ENCODE results near the gene AIF1.

The AIF1 gene

GRCh38 chr6:31620586-31621319 is 5.7 kb downstream of the AIF1 start, which contains the start of gene PRRC2A:
Gene PRRC2A (plus strand): TSS chr6:31620715. CDS start chr6:31622790, 2,075 bp downstream.
- no peak for DNase-seq (ENCODE audit: low read depth)

- no peak for DNase-seq (ENCODE audit: low read depth)
Measured at GRCh38 chr6:31621320-31621939, 6.4 kb downstream of the AIF1 start.

GRCh38 chr6:31621991-31622390 is 7.0 kb downstream of the AIF1 start:
- DNase-seq (ENCODE audit: low read depth) = no peak

GRCh38 chr6:31622684-31623091 is 7.7 kb downstream of the AIF1 start:
- DNase-seq (ENCODE audit: low read depth) = no peak

GRCh38 chr6:31624070-31624469 is 9.0 kb downstream of the AIF1 start:
- no peak for DNase-seq (ENCODE audit: low read depth)

- DNase-seq (ENCODE audit: low read depth) = no peak
Measured at GRCh38 chr6:31626952-31627351, 11.9 kb downstream of the AIF1 start.

GRCh38 chr6:31627690-31628287 is 12.8 kb downstream of the AIF1 start:
- no peak for DNase-seq (ENCODE audit: low read depth)

- no peak for DNase-seq (ENCODE audit: low read depth)
Measured at GRCh38 chr6:31629014-31629413, 14.0 kb downstream of the AIF1 start.

GRCh38 chr6:31630177-31630934 is 15.3 kb downstream of the AIF1 start:
- no peak for DNase-seq (ENCODE audit: low read depth)

GRCh38 chr6:31631209-31631608 is 16.2 kb downstream of the AIF1 start:
- no peak for DNase-seq (ENCODE audit: low read depth)

- no peak for DNase-seq (ENCODE audit: low read depth)
Measured at GRCh38 chr6:31631681-31632278, 16.7 kb downstream of the AIF1 start.

GRCh38 chr6:31632279-31632946 is 17.4 kb downstream of the AIF1 start:
- no peak for DNase-seq (ENCODE audit: low read depth)

- DNase-seq (ENCODE audit: low read depth) = no peak
Measured at GRCh38 chr6:31633447-31633846, 18.4 kb downstream of the AIF1 start.

GRCh38 chr6:31634131-31634530 is 19.1 kb downstream of the AIF1 start:
- peak; percentile 29 for DNase-seq (ENCODE audit: low read depth)

GRCh38 chr6:31634969-31635575 is 20.0 kb downstream of the AIF1 start:
- no peak for DNase-seq (ENCODE audit: low read depth)

GRCh38 chr6:31636698-31637596 is 21.9 kb downstream of the AIF1 start:
- DNase-seq (ENCODE audit: low read depth) = no peak

- DNase-seq (ENCODE audit: low read depth) = no peak
Measured at GRCh38 chr6:31639043-31639442, 24.0 kb downstream of the AIF1 start.

GRCh38 chr6:31639449-31639861 is 24.4 kb downstream of the AIF1 start:
- peak; percentile 32 for DNase-seq (ENCODE audit: low read depth)

GRCh38 chr6:31640612-31641011 is 25.6 kb downstream of the AIF1 start:
- DNase-seq (ENCODE audit: low read depth) = no peak

- DNase-seq (ENCODE audit: low read depth) = no peak
Measured at GRCh38 chr6:31641370-31641769, 26.3 kb downstream of the AIF1 start.
